Ovary (tissue), 9 donors: ENCODE data around the gene HTR1E. TPM values are rescaled to one million over a fixed set of nuclear protein-coding genes. Genes with fewer than 3 reads are reported as not detected.

ENCODE experiments used
- DNase-seq, 5 donors: peaks; one replicate each; pipeline ENCODE4 v3.0.0-alpha.2; 2019 to 2020
- H3K27ac ChIP-seq, 2 donors: fragments of 200-600 bp; one replicate each; pipeline versions ENCODE4 v1.5.1 to v1.8.0; 2019 to 2022
- H3K27me3 ChIP-seq: fragments of 200-600 bp; one replicate; pipeline ENCODE4 v1.8.0; 2022
- H3K36me3 ChIP-seq: fragments of 200-600 bp; sonication (generic); one replicate; pipeline ENCODE4 v1.5.1; 2019
- H3K4me1 ChIP-seq: one replicate; pipeline ENCODE4 v1.8.1; 2013; ENCODE audit warnings: mild to moderate bottlenecking, moderate library complexity; ENCODE audit not compliant: insufficient read depth
- H3K4me3 ChIP-seq: fragments of 200-600 bp; sonication (generic); one replicate; pipeline ENCODE4 v1.5.1; 2017
- H3K9me3 ChIP-seq, 2 donors: fragments of 200-600 bp in 1 of 2; sonication (generic) in 1 of 2; one replicate each; pipeline versions ENCODE4 v1.5.1 to v1.8.1; 2013 to 2019; ENCODE audit warnings: mild to moderate bottlenecking in 1 of 2, moderate library complexity in 1 of 2
- POLR2A ChIP-seq: fragments of 450-650 bp; IDR thresholded peaks from one replicate; pipeline ENCODE4 v1.6.1; 2017; ENCODE audit warnings: antibody characterized with exemption, mild to moderate bottlenecking, moderate library complexity
- WGBS, 3 donors: extraction: QIAGEN DNeasy Blood & Tissue Kit in 1 of 3; methylation state at CpG; one replicate each; pipeline versions ENCODE4 v1.1.5 to v1.1.7; 2013 to 2017; 5-methylcytosine and 5-hydroxymethylcytosine counted together
- intact Hi-C, 4 donors: fragments of 100-400 bp; cut with DNase I; formaldehyde crosslinking; loops; one replicate each; pipeline versions ENCODE4 v1.11.0 to v1.15.1; 2022 to 2023
- polyA plus RNA-seq, 2 donors: library from polyadenylated mRNA; stranded (reverse); fragments of 200-250 nt in 1 of 2; fragments of 350-450 nt in 1 of 2; fragmentation: Illumina TruSeq in 1 of 2; extraction: RNeasy Lipid Tissue Mini Kit (QIAGEN cat#74804) in 1 of 2; gene quantifications; one replicate each; pipeline ENCODE4 v1.2.3, GENCODE V29; 2013 to 2014
- small RNA-seq: library from RNA; depleted of rRNA; stranded (forward); fragments of <200 nt; gene quantifications from one replicate; pipeline ENCODE3, GENCODE V24; 2016
- total RNA-seq, 7 donors: library from RNA; depleted of rRNA in 2 of 7; stranded (reverse); fragments of >200 nt in 2 of 7; fragmentation: NEBNext Ultra II Directional in 3 of 7; extraction: Animal tissue kit (Norgen Biotek cat#: 25700) in 3 of 7; gene quantifications; one replicate each; pipeline versions ENCODE4 v1.1.0 to v1.2.4, GENCODE V29; 2016 to 2023
- donor health status: DM: no; HTN: no; CAD: no; lungs with moderate emphysema.
- donor health status: DM: no; HTN: no; CAD: no.
- donor health status: Bipolar disorder and iron deficiency.
- donor health status: DM: yes; HTN: yes; CAD: no.
- donor health status: DM: no; HTN: no; CAD: no.
- donor health status: DM: yes; HTN: yes; CAD: no.

HTR1E gene
- total and polyA plus RNA-seq, 9 donors, result 0.60 to 4.4 (median 1.1) TPM

DNA sequence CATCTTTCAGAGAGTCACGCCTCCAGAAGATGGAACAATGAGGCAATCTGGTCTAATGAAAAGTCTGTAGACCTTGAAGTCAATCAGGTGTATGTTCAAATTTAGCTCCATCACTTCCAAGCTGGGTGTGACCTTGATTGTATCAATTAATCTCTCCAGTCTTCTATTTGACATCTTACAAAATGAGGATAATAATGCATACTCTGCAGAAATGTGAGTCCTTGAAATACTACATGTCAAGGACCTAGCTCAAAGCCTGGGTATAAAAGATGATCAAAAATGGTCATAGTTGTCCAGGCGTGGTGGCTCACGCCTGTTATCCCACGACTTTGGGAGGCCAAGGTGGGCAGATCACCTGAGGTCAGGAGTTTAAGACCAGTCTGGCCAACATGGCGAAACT, 127.8 kb downstream of the HTR1E start:
- Histone ChIP-seq H3K27me3 (no peaks in the 10 kb centered on the region), H3K4me3 (no peak overlapping the region), H3K27ac (no peak overlapping the region), H3K9me3 (no peaks in the 10 kb centered on the region), H3K36me3 (no peaks in the 10 kb centered on the region), H3K4me1 (no peaks in the 10 kb centered on the region)
- no peak for TF ChIP-seq POLR2A
- intact Hi-C loops, result no loop called here
- no peak for DNase-seq
- 67 to 88% (median 74%) methylated on average over 5 of the region's 5 CpGs for WGBS, 3 donors

Small RNA genes within 50 kb of the gene (small RNA-seq; reads per million reads assigned to genes)
- gene AL157777.2 (not detected), gene MTHFD2P2 (not detected)

Other genes with a start within 250 kb of the HTR1E start
- not detected for gene CGA, start 157.6 kb downstream of the HTR1E start, total RNA-seq
- not detected for gene CGA, start 157.6 kb downstream of the HTR1E start, polyA plus RNA-seq
- 100 to 1,000 TPM in 1 of 7 donors, 10 to 100 TPM in 6; 37.6 to 158 (median 82.7) TPM for gene ZNF292, start 218.0 kb downstream of the HTR1E start, total RNA-seq
- 10 to 100 TPM in 1 of 2 donors, 1 to 10 TPM in 1; 8.5 to 13.5 TPM for gene ZNF292, start 218.0 kb downstream of the HTR1E start, polyA plus RNA-seq